ENCODE data around the gene NR5A2. TPM values are rescaled to one million over a fixed set of nuclear protein-coding genes. Genes with fewer than 3 reads are reported as not detected.

NR5A2 gene
- polyA plus RNA-seq, 3 donors = 0.03 to 0.31 TPM; not detected in 1

DNA sequence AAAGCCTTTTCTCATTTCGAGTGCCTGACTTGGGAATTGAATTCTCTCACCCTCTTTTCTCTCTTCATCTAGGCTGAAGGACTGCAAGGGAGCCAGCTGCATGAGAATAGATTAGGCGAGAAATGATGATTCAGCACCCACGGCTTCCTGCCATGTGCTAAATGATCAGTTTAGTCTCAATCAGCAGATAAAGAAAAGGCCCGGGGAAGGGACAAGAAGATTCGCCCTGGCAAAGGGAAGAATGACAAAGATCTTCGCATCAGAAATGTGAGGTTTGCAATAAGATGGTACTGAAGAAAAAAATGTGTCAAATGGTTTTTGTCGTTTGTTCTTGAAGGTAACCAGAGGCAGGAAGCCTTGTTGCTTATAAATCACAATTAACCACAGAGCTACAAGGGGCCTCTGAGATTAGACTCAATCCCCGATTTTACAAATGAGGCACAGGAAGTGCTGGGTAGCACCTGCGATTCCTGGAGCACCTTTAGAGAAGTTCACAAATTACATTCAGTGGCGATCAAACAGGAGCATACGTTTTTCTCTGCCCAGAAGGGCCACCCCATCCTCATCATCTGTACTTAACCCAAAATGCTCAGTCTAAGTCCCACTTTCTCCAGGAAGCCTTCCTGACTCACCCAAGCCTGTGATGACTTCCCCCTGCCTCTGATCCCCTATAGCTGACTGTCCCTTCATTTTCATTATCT lies 198.9 kb downstream of the NR5A2 start:
- TF ChIP-seq, protein P1, sequence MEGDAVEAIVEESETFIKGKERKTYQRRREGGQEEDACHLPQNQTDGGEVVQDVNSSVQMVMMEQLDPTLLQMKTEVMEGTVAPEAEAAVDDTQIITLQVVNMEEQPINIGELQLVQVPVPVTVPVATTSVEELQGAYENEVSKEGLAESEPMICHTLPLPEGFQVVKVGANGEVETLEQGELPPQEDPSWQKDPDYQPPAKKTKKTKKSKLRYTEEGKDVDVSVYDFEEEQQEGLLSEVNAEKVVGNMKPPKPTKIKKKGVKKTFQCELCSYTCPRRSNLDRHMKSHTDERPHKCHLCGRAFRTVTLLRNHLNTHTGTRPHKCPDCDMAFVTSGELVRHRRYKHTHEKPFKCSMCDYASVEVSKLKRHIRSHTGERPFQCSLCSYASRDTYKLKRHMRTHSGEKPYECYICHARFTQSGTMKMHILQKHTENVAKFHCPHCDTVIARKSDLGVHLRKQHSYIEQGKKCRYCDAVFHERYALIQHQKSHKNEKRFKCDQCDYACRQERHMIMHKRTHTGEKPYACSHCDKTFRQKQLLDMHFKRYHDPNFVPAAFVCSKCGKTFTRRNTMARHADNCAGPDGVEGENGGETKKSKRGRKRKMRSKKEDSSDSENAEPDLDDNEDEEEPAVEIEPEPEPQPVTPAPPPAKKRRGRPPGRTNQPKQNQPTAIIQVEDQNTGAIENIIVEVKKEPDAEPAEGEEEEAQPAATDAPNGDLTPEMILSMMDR (IDR thresholded peaks at IDR 0.05) = no peak
- no peak overlapping the region for H3K27ac ChIP-seq (ENCODE audit: low read depth in 1 of 2, low read length in 2 of 2)
- H3K36me3 ChIP-seq (replicated peaks in 1 of 2; ENCODE audit: control insufficient read depth in 1 of 2, insufficient read depth in 2 of 2, low read length in 2 of 2) = no peaks in the 10 kb centered on the region
- Mint-ChIP-seq H3K36me3 (no peaks in the 10 kb centered on the region), H3K9me3 (peaks cover 0 to 2% (median 0%) of the 10 kb centered on the region in 7 donors), H3K27ac (peak overlapping the region in 2 of 7 donors; percentile 32 to 85), H3K4me3 (peak overlapping the region; percentile 38 to 71), H3K27me3 (ENCODE audit: low read depth in 3 of 3) (peaks cover 2 to 3% (median 3%) of the 10 kb centered on the region in 3 donors), H3K4me1 (peaks cover 23% of the 10 kb centered on the region)
- H3K9ac ChIP-seq (ENCODE audit: insufficient read depth, low read length, poor library complexity, severe bottlenecking) = no peak overlapping the region
- H3K4me2 ChIP-seq (replicated peaks; ENCODE audit: extremely low read depth, low read length, poor library complexity, severe bottlenecking) = peak overlapping the region; percentile 58
- 8% methylated on average over 9 of the region's 11 CpGs for WGBS (ENCODE audit: insufficient coverage)
- H3K79me2 ChIP-seq (ENCODE audit: insufficient read depth, low read length) = no peaks in the 10 kb centered on the region
- H4K20me1 ChIP-seq (ENCODE audit: insufficient read depth, low read length) = no peaks in the 10 kb centered on the region
- H3K27me3 ChIP-seq (ENCODE audit: control insufficient read depth in 2 of 2, insufficient read depth in 2 of 2, low read length in 2 of 2) = no peaks in the 10 kb centered on the region
- intact Hi-C loops (cut with micrococcal nuclease) = no loop called here
- peak overlapping the region in 1 of 3 experiments; percentile 42 for H3K4me3 ChIP-seq (replicated peaks in 1 of 3; ENCODE audit: low read depth in 2 of 3, low read length in 3 of 3)
- H3K4me1 ChIP-seq (ENCODE audit: control insufficient read depth in 1 of 2, insufficient read depth in 2 of 2, low read length in 2 of 2) = peaks cover 17 to 20% of the 10 kb centered on the region in 2 donors
- H2AFZ ChIP-seq (ENCODE audit: insufficient read depth, low read depth, low read length, poor library complexity, severe bottlenecking) = peak overlapping the region; percentile 75
- no peak for DNase-seq
- H3K9me3 ChIP-seq (replicated peaks in 1 of 2; ENCODE audit: control insufficient read depth in 1 of 2, insufficient read depth in 1 of 2, low read length in 2 of 2) = no peaks in the 10 kb centered on the region

DNA sequence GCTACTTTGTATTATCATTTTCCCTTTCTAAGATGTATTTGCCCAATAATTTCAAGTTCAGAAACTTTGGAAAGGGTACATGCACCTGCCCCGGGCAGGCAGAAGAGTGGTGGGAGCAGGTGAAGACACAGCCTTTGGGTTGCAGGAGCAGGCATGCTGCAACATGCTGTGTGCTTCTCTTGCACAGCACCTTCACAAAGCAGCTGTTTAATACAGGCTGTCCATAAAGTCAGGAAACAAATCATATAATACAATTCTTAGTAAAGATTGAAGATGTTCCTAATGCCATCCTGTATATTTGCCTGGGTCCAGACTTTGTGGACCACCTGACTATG lies 199.4 kb downstream of the NR5A2 start:
- no peaks in the 10 kb centered on the region for H3K9me3 ChIP-seq (replicated peaks in 1 of 2; ENCODE audit: control insufficient read depth in 1 of 2, insufficient read depth in 1 of 2, low read length in 2 of 2)
- no peaks in the 10 kb centered on the region for H3K36me3 ChIP-seq (replicated peaks in 1 of 2; ENCODE audit: control insufficient read depth in 1 of 2, insufficient read depth in 2 of 2, low read length in 2 of 2)
- Mint-ChIP-seq H3K4me1 (peaks cover 29% of the 10 kb centered on the region), H3K36me3 (no peaks in the 10 kb centered on the region), H3K9me3 (peaks cover 0 to 2% (median 0%) of the 10 kb centered on the region in 7 donors), H3K27ac (peak overlapping the region in 1 of 7 donors; percentile 85), H3K27me3 (ENCODE audit: low read depth in 3 of 3) (peaks cover 2 to 3% (median 3%) of the 10 kb centered on the region in 3 donors), H3K4me3 (peak overlapping the region in 1 of 2 donors; percentile 71)
- H3K9ac ChIP-seq (ENCODE audit: insufficient read depth, low read length, poor library complexity, severe bottlenecking) = no peak overlapping the region
- no peak overlapping the region for H3K4me2 ChIP-seq (replicated peaks; ENCODE audit: extremely low read depth, low read length, poor library complexity, severe bottlenecking)
- 80% methylated on average over 1 of the region's 1 CpG for WGBS (ENCODE audit: insufficient coverage)
- H2AFZ ChIP-seq (ENCODE audit: insufficient read depth, low read depth, low read length, poor library complexity, severe bottlenecking) = no peak overlapping the region
- intact Hi-C loops (cut with micrococcal nuclease) = no loop called here
- no peaks in the 10 kb centered on the region for H3K27me3 ChIP-seq (ENCODE audit: control insufficient read depth in 2 of 2, insufficient read depth in 2 of 2, low read length in 2 of 2)
- H4K20me1 ChIP-seq (ENCODE audit: insufficient read depth, low read length) = no peaks in the 10 kb centered on the region
- TF ChIP-seq, protein P1 (IDR thresholded peaks at IDR 0.05) = no peak
- DNase-seq = no peak
- H3K79me2 ChIP-seq (ENCODE audit: insufficient read depth, low read length) = no peaks in the 10 kb centered on the region
- no peak overlapping the region for H3K27ac ChIP-seq (ENCODE audit: low read depth in 1 of 2, low read length in 2 of 2)
- peaks cover 22 to 26% of the 10 kb centered on the region in 2 donors for H3K4me1 ChIP-seq (ENCODE audit: control insufficient read depth in 1 of 2, insufficient read depth in 2 of 2, low read length in 2 of 2)
- H3K4me3 ChIP-seq (replicated peaks in 1 of 3; ENCODE audit: low read depth in 2 of 3, low read length in 3 of 3) = no peak overlapping the region

Small RNAs within 50 kb of the gene (small RNA-seq; reads per million reads assigned to genes)
- gene RNU6-570P (ENCODE audit: insufficient read length, low read depth) = not detected
- gene RNU6-609P (ENCODE audit: insufficient read length, low read depth) = not detected
- gene RNU6-716P (ENCODE audit: insufficient read length, low read depth) = not detected
